ENCODE measurements around the gene FAHD2A.
"Not testable (repeated sequence)": the region's sequence is repeated elsewhere in the genome, so short reads cannot be mapped to it uniquely, and the experiment has no call there.

The FAHD2A gene

DNA sequence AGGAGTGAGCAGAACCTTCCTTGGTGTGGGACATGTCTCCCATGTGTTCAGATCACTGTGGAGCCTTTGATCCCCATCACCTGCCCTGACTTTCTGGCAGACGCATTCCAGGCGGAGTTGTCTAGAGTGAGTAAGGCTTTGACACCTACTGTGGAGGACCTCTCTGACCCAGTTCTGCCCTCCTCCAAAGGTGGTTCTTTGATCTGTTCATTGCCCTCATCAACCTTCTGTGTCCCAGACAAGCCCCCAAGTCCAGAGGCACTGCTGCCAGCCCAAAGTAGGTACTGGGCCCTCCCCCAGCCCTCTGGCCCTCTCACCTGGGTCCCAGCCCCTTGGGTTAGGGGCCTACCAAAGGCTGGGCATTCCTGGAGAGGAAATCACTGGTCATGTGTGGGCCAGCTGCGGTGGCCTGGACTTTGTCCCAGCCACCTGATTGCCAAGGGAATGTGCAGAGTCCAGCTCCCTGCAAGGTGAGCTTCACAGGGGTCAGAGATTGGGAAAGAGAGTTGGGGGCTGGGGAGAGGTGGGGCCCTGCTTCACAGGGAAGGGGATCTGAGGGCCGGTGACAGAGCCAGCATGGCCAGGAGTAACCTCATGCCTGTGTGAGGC, 12.1 kb upstream of the FAHD2A start:
- no peak for DNase-seq (ENCODE audit: low read depth in 3 of 3)

DNA sequence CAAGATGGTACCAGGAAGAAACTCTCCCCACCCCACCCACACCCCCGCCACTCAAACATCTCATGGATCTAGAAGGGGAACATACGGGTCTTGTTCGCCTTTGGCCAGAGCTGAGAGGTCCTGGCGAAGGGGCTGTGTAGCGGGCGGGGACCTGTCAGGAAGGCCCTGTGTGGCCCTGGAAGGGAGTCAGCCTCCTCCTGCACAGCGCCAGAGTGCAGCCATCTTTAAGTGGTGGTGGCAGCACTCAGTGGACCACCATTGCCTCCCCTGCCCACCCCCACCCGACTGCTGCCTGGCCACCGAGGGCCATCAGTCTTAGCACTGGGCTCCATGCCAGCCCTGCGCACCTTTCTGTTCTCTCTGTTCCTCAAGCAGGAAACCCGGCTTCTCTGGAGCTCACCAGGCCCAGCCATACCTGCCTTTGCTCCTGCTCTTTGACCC, 11.6 kb upstream of the FAHD2A start:
- DNase-seq (ENCODE audit: low read depth in 3 of 3), result no peak

DNA sequence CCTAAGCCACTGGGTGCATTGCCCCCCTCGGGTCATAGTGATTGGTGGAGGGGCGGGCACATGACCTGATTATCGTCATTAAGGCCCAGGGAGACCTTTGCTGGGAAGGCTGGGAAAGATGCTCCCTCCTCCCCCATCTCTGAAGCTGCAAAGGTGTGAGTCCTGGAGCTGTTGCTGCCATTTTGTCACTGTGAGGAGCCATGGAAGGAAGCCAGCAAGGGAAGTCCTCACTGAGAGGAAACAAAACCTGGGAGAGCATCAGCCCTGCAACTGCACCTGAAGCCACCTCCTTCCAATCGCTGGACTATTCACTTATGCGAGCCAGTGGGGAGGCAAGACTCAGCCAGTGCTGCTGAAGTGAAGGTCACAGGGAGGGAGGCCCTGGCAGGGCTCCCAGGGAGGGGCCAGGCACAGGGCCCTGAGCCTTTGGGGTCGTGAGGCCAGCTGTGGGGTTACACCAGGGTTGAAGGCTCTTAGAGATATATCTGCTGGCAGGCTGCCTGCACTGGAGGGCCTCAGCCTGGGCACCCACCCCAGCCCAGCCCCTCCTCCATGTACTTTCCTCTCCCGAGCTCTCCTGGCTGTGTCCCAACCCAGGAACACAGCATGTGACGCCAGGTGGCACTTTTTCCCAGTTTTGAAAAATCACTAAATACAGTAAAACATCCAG, 10.7 kb upstream of the FAHD2A start:
- DNase-seq (ENCODE audit: low read depth in 3 of 3), result no peak

DNA sequence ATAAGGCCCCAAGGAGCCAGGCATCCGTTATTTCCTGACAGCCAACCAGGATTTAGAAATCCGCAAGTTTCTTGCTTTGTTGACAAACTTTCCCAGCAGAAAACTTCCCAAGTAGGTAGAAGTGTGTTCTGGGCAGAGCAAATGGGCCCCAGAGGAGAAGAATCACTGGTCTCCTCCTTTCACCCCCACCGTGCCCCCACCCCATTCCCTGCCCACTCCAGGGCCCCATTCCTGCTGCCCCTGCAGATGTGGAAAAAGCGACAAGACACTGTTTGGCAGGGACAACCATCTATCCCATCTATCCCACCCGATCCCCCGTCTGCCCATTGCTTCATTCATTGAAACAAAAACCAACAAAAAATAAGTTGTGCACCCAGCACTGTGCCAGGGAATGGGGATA, 10.2 kb upstream of the FAHD2A start:
- DNase-seq (ENCODE audit: low read depth in 3 of 3), result no peak

DNA sequence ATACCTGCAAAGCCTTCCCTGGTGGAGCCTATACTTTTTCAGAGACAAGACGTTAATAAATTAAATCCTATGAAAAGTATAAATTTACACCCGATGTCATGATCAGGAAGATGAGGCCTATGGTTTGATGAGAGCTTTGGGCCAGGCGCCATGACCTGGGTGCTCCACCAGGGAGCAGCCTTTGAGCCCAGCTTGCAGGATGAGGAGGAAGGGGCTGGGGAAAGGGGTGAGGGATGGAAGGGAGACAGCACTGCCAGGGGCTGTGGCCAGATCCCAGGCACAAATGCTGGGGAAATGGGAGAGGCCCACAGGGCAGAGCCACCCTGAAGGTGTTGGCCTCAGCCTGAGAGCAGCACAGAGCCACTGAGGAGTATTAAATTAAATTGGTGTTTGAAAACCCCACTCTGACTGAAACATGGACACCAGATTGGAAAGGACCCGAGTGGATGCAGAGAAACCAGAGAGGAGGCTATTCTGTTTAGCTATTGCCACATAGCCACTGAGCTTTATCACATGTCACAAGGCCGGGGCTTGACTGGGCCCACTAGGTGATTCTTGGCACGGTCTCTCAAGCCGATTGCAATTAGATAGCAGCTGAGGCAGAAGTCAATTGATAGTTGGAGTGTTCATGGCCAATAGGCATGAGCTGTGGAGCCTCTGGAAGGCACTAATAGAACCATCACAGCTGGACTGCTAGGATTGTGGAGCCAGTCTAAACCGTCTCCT, 9.6 kb upstream of the FAHD2A start:
- no peak for DNase-seq (ENCODE audit: low read depth in 3 of 3)

DNA sequence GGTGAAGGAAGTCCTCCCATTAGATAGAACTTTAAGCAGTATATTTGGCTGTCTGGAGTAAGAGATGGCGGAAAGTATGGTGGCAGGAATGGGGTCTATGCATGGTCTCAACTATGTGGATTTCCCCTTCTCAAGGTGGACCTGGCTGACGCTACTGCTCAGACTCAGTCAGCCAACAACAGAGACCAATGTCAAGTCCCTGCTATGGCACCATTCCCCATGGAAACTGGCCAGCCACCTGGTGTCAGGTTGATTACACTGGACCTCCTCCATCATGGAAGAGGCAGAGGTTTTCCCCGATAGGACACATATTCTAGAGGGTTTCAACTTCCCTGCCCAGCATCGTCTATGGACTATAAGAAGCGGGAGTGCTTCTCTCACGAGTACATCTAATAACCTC, 8.6 kb upstream of the FAHD2A start:
- DNase-seq (ENCODE audit: low read depth in 3 of 3), result no peak

DNA sequence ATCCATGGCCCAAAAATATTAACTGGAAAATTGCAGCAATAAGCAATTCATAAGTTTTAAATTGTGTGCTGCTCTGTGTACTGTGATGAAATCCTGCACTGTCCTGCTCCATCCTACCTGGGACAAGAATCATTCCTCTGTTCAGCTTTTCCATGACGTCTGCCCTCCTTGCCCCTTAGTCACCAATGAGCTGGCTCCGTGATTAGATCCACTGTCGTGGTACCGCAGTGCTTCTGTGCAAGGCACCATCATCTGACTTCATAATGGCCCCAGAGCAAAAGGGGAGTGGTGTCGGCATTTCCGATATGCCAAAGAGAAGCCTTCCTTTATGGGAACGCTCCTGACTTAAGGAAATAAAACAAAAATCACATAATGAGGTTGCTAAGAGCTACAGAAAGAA, 3.4 kb upstream of the FAHD2A start:
- no peak for DNase-seq (ENCODE audit: low read depth in 3 of 3)

DNA sequence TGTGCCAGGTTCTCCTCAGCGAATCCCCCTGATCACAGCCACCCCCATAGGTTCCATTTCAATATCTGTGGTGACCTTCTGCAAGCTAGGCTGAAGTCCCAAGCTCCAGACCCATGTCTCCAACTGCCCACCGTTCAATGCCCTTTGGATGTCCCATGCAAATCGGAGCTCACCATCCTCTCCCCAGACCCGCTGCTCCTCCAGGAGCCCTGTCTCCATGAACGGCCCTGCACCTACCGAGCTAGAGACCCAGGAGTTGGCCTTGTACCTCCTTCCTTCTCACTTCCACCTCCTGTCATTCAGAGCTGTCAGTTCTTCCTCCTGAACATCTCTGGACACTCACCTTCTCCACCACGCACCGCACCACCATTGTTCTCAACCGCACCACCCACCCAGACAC, 1.0 kb upstream of the FAHD2A start:
- DNase-seq (ENCODE audit: low read depth in 3 of 3), result no peak

DNA sequence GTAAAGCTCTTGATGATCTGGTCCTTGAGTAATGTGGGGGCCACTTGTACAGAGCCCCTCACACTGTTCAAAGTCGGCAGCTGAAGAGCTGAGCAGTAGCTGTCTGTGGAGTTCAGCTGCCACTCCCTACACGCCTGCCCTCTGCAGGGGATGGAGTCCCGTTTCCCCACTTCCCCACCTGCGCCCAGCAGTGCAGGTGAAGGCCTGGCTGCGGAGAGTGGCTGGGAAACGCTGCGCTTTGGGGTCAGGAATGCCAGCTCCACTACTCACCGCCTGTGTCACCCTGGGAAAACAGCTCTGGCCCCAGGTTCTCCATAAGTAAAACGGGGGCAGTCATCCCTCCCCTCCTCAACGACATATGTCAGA, 521 bp upstream of the FAHD2A start:
- DNase-seq (ENCODE audit: low read depth in 3 of 3), result not testable (repeated sequence)

DNA sequence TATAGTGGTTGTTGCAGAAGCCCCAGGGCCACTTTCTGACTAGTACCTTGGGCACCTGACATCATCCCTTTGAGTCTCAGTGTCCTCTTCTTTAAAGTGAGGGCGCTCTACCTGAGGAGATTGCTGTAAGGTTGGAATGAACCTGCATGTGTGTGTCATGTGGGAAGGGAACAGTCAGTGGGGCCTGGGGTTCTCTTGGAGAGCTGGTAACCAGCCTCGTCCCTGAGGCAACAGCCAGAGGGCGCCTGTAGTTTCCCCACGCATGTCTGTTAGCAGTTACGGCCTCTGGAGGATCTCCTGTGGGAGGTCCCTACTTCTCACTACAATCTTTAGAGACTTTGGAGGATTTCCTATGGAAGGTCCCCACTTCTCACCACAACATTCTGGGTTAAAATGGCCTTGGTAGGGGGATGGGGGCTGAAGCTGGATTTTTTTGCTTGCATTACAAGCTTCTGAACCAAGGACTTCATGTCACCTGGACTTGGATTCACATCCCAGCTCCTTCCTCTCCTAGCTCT, 755 bp downstream of the FAHD2A start:
- not testable (repeated sequence) for DNase-seq (ENCODE audit: low read depth in 3 of 3)

DNA sequence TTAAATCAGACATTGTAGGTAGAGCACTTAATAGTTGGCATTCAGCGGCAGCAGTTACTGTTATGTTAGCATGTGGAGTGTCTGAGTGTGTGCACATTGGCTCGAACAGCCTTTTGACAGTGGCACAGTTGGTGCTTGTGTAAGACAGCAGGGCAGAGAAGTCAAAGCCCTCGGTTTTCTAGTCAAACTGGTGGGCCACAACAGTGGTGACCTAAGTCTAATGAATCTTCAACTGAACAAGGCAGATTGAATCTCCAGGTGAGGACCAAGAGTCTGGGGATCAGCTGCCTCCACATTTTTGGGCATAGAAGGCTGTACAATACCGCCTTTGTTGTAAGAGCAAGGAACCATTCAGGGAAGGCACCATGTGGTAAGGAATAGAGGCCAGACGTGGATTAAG, 1.3 kb downstream of the FAHD2A start:
- not testable (repeated sequence) for DNase-seq (ENCODE audit: low read depth in 3 of 3)

DNA sequence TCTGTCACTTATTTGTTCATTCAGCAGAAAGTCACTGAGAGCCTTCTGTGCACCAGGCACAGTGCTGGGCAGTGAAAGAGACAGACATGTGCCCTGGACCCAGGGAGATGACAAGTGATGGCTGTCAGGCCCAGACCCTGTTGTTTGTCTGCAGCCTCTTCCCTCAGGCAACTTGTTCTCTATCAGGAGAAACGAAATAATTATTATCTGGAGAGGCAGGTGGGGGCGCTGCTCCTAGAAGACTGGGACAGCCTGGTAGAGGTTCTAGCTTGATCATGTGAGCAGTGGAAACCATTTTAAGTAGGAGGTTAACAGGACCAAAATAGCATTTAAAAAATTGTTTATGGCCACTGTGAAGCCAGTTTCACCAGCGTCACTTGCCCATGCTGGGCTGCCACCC, 2.2 kb downstream of the FAHD2A start:
- DNase-seq (ENCODE audit: low read depth in 3 of 3), result not testable (repeated sequence)

DNA sequence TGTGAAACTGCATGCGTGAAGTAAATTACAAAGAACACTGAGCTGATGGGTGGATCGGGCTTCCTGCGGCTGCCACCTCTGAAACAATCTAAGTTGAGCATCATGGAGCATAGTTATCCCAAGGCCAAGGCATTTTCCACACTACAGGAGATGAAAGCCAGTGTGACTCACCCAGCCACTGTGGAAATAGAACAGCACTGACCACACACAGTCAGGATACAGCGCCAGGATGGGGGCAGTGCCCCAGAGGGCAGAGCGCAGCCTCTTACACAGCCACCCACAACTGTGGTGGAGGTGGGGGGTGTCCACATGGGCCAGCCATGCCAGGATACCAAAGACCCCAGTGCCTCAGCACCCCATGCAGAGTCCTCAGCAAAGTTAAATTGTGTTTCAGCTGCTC, 8.7 kb downstream of the FAHD2A start:
- not testable (repeated sequence) for DNase-seq (ENCODE audit: low read depth in 3 of 3)

DNA sequence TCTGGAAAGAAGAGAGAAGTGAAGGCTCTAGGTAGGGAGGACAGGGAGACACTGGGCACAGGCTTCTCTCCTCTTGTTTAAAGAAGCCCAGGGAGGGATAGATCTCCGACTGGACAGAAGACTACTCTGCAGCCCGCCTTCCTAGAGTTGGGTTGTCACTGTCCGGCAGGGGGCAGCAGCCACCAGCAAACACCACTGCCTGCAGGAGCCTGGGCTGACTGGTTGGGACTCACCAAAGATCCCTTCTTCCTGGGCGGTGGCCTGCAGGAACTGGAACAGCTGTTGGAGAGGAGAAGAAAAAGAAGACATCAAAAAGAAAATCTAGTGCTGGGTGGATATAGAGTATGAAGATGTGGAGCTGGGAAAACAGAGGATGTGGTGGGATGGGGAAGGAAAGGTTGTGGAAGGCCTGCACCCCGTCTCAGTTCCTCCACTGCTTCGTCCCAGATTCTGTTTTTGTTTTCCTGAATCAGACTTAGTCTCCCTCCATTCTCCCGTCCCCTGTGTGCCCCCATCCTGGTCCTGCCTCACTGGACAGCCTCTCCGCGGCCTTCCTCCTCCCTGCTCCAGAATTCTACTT, 11.6 kb downstream of the FAHD2A start:
- peak; percentile 14 to 50 (median 24) for DNase-seq (ENCODE audit: low read depth in 3 of 3)

DNA sequence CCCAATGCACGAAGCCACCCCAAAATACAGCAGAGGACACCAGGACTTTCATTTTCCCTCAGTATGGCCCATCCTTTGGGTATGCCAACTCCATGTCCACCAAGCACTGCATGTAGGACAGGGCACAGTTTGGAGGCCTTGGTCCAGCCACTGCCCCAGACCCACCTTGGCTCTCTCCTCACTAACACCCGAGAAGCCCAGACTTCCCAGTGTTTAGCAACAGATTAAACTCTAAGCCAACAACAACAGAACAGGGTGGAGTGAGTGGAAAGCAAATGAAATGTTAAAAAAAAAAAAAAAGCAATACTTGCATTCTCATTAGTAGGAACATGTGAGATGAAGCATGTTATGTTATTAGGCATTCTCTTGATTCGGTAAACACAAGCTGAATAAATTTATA, 12.6 kb downstream of the FAHD2A start:
- DNase-seq (ENCODE audit: low read depth in 3 of 3), result not testable (repeated sequence)

DNA sequence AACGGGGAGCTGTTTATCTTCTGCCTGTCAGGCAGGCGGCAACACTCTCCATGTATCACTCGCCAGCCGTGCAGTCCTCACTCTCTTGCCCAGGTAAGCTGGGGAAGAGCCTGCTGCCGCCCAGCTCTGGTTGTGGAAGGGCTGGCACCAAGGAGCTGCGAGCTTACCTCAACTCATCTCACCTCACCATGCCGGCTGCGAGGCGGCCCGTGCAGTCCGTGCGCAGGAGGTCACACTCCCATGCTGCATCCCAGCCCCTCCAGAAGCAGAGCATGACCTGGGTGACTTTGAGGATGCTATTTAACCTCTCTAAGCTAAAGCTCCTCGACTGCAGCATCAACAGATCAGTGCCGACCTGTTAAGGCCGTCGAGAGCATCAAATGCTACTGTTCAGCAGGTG, 13.1 kb downstream of the FAHD2A start:
- not testable (repeated sequence) for DNase-seq (ENCODE audit: low read depth in 3 of 3)

DNA sequence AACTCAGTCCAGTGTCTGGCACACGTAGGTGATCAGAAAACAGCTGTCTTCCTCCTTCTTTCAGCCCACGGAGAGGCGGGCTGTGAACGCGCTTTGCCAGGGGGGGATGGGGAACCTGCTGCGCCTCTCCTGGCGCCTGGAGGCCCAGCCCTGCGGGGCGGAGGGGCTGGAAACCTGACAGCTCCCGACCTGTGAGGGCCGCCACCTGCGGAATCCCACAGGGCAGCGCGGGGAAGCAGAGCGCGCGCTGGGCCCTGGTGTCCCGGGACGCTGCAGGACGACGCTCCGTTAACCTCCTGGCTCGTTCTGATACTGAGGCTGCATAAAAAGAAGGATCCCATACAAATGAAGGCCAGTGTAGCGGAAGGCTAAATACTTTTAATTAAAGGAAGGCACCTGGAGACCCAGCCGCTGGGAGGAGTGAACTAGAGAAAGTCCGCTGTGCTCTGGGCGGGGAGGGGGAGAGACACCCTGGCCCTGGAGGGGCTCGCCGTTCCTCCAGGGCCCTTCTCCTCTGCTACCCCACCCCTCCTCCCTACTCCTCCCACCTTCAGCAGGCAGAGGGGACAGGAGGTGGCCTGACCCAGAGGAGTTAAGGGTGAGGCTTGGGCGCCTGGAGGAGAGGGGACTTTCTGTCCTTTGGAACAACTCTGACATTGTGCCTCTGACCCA, 24.8 kb downstream of the FAHD2A start:
- DNase-seq (ENCODE audit: low read depth in 3 of 3), result not testable (repeated sequence)

DNA sequence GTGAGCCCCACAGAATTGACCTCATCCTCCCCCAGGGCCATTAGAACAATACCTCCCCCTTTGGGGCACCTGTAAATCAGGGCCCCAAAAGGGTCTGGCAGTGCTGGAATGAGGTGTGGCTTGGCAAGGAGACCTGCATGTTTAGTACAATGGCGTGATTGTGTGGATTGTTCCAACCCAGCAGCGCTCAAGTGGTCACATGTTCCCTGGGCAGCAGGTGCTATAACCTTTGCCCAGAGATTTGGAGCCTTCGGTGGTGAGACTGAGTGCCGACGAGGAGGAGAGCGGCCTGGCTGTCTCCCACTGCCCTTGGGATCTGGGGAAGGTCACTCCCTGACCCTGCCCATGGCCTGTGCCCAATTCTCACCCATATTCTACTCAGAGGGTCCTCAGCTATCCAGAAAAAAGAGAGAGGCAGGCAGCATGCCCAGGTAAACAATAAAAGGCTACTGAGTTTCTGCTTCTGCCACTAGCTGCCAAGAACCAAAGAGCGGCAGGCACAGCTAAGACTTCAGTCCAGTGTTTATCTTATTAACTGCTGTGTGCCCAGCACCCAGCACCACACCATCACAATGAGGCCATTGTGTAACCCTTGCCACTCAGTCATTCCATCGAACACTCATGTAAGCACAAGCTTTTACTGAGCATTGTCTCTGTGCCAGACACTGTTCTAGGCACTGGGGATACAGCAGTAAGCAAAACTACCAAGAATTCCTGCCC, 27.4 kb downstream of the FAHD2A start:
- DNase-seq (ENCODE audit: low read depth in 3 of 3), result not testable (repeated sequence)

DNA sequence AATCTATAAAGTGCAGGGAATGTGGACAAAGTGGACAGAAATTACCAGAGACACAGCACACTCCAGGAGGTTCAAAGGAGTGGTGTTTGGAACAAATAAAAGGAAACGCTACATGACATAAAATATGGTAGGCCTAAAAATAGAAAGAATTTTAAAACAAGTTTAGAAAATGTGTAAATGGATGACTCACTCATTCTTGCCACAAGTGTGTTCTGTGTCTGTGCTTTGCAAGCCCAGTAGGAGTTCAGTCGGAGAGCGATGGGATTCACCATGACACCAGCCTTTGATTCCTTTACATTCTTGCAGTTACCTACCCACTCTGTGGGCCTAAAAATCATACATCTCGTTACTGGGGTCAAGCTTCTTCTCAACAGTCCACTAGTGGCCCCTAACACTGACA, 30.9 kb downstream of the FAHD2A start:
- DNase-seq (ENCODE audit: low read depth in 3 of 3), result not testable (repeated sequence)

DNA sequence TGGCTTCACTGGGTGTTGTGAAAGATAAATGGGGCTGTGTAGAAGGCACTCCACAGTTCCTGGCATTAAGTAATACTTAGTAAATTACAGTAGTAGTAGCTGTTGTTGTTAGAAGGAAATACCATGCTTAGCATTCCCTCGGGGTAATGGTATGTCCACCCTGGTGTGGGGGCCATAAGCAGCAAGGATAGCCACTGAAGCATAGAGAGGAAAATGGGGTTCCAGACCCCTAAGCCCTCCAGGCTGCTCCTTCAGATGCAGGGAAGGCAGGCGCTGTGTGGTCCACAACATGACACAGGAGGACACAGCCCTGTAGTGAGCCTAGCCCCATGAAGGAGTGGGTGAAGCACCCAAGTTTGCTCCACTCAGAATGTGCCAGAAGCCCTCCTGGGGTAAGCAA, 31.5 kb downstream of the FAHD2A start:
- not testable (repeated sequence) for DNase-seq (ENCODE audit: low read depth in 3 of 3)

DNA sequence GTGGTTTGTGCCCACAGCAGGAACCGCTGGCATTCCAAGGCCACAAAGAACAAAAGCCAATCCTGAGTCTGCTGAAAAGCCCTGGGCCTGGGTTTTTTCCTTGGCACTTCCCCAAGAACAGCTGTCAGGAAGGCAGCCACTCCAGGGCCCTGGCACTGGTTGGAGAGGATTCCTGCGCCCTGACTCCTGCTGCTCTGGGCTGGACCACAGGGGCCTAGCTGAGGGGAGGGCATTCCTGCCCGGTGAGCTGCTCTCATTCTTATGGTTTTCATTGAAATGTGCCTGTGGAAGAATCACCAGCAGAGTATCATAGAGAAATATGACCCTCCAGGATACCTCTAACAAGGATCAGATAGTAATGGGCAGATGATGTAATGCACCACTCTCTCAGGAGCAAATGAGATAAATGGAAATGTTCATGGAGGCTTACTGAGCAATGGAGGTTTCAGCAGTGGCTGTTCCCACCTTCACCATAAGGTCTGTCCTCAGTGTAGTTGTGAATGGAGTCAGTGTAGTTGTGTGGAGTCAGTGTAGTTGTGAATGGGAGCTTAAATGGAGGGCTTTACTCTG, 32.1 kb downstream of the FAHD2A start:
- DNase-seq (ENCODE audit: low read depth in 3 of 3), result not testable (repeated sequence)
